Peyer's patch (tissue), 4 donors: ENCODE results near the gene IL4I1.

ENCODE experiments used
- CTCF ChIP-seq, 6 experiments: fragments of 450-650 bp in 4 of 6; fragments of 200-600 bp in 2 of 6; sonication (generic) in 1 of 6; IDR thresholded peaks; one replicate each; pipeline ENCODE4 v1.5.1; 2017 to 2019; ENCODE audit warnings: antibody characterized with exemption in 6 of 6, mild to moderate bottlenecking in 3 of 6, moderate library complexity in 1 of 6
- POLR2A ChIP-seq, 2 donors: fragments of 450-650 bp; IDR thresholded peaks; one replicate each; pipeline ENCODE4 v1.5.1; 2017; ENCODE audit warnings: antibody characterized with exemption in 2 of 2, mild to moderate bottlenecking in 2 of 2, moderate library complexity in 2 of 2

GRCh38 chr19:49855277-49855675 is 41.4 kb downstream of the IL4I1 start:
- no peak for TF ChIP-seq CTCF (IDR thresholded peaks at IDR 0.05)
- TF ChIP-seq POLR2A (IDR thresholded peaks at IDR 0.05), result no peak
